ENCODE data around the gene TNIK.

Gene TNIK

DNA sequence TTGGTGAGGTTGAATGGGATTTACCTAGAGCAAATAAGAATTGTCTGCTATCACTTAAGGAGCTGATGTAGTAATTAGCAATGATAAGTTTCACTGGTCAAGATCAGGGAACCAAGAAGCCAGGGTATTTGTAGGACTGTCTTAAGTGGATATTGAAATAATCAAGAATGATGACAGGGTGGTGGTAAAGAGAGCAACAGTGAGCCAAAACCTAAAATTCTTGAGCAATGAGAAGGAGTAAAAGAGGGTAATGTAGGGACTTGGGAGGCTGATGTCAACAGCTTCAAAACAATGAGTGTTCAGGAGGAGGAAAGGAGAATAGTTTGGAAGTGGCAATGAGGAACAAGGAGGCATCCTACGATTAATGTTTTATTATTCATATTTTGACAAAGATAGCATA, 402.1 kb downstream of the TNIK start:
- Histone ChIP-seq H2AFZ (ENCODE audit: low read length) (no peak overlapping the region), H3K4me1 (ENCODE audit: insufficient read depth, low read length, poor library complexity, severe bottlenecking) (no peaks in the 10 kb centered on the region), H3K4me2 (ENCODE audit: low read depth, low read length, poor library complexity, severe bottlenecking) (no peak overlapping the region), H3K27me3 (ENCODE audit: insufficient read depth, low read length, poor library complexity, severe bottlenecking) (no peaks in the 10 kb centered on the region), H3K36me3 (ENCODE audit: insufficient read depth, low read length) (peaks cover 8% of the 10 kb centered on the region; the same call in 1 of the 2 replicates), H4K20me1 (ENCODE audit: insufficient read depth, low read length, poor library complexity, severe bottlenecking) (no peaks in the 10 kb centered on the region), H3K4me3 (ENCODE audit: low read length, poor library complexity, severe bottlenecking) (no peak overlapping the region), H3F3A (ENCODE audit: low read depth) (no peaks in the 10 kb centered on the region), H3K9ac (ENCODE audit: low read depth, low read length, poor library complexity, severe bottlenecking) (no peak overlapping the region), H3K9me3 (ENCODE audit: insufficient read depth, low read depth, low read length) (no peaks in the 10 kb centered on the region), H3K9me2 (replicated peaks; ENCODE audit: low read depth, low read length) (no peaks in the 10 kb centered on the region), H3K79me2 (ENCODE audit: insufficient read depth, low read length) (no peaks in the 10 kb centered on the region)
- TF ChIP-seq EZH2phosphoT487 (IDR thresholded peaks at IDR 0.05; ENCODE audit: borderline replicate concordance): no peak
- TF ChIP-seq, protein P1, sequence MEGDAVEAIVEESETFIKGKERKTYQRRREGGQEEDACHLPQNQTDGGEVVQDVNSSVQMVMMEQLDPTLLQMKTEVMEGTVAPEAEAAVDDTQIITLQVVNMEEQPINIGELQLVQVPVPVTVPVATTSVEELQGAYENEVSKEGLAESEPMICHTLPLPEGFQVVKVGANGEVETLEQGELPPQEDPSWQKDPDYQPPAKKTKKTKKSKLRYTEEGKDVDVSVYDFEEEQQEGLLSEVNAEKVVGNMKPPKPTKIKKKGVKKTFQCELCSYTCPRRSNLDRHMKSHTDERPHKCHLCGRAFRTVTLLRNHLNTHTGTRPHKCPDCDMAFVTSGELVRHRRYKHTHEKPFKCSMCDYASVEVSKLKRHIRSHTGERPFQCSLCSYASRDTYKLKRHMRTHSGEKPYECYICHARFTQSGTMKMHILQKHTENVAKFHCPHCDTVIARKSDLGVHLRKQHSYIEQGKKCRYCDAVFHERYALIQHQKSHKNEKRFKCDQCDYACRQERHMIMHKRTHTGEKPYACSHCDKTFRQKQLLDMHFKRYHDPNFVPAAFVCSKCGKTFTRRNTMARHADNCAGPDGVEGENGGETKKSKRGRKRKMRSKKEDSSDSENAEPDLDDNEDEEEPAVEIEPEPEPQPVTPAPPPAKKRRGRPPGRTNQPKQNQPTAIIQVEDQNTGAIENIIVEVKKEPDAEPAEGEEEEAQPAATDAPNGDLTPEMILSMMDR (conservative IDR thresholded peaks at IDR 0.05; ENCODE audit: low read length): no peak

DNA sequence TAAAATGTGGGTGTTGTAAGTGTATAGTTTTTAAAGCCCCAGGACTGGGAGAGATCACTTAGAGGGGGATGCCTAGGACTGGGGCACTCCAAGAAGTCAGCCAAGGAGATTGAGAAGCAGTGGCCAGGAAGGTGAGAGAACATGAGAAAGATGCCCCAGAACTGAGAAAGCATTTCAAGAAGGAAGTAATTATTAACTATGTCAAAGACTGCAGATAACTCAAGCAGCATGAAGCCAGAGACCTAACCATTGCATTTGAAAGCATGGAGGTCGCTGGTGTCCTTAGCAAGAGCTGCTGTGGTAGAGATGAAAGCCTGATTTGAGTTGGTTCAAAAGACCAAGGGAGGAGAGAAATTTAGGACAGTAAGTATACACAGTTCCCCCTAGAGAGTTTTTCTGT, 403.1 kb downstream of the TNIK start:
- no peak overlapping the region for H3K4me3 ChIP-seq (ENCODE audit: low read length, poor library complexity, severe bottlenecking)
- H3K4me1 ChIP-seq (ENCODE audit: insufficient read depth, low read length, poor library complexity, severe bottlenecking): no peaks in the 10 kb centered on the region
- TF ChIP-seq, protein P1 (conservative IDR thresholded peaks at IDR 0.05; ENCODE audit: low read length): no peak
- no peak for TF ChIP-seq EZH2phosphoT487 (IDR thresholded peaks at IDR 0.05; ENCODE audit: borderline replicate concordance)
- H3K36me3 ChIP-seq (ENCODE audit: insufficient read depth, low read length): no peaks in the 10 kb centered on the region
- H3K9ac ChIP-seq (ENCODE audit: low read depth, low read length, poor library complexity, severe bottlenecking): no peak overlapping the region
- no peaks in the 10 kb centered on the region for H3K9me3 ChIP-seq (ENCODE audit: insufficient read depth, low read depth, low read length)
- no peaks in the 10 kb centered on the region for H3K9me2 ChIP-seq (replicated peaks; ENCODE audit: low read depth, low read length)
- H3K27me3 ChIP-seq (ENCODE audit: insufficient read depth, low read length, poor library complexity, severe bottlenecking): no peaks in the 10 kb centered on the region
- H2AFZ ChIP-seq (ENCODE audit: low read length): no peak overlapping the region
- no peaks in the 10 kb centered on the region for H3K79me2 ChIP-seq (ENCODE audit: insufficient read depth, low read length)
- no peaks in the 10 kb centered on the region for H4K20me1 ChIP-seq (ENCODE audit: insufficient read depth, low read length, poor library complexity, severe bottlenecking)
- H3F3A ChIP-seq (ENCODE audit: low read depth): no peaks in the 10 kb centered on the region
- no peak overlapping the region for H3K4me2 ChIP-seq (ENCODE audit: low read depth, low read length, poor library complexity, severe bottlenecking)

DNA sequence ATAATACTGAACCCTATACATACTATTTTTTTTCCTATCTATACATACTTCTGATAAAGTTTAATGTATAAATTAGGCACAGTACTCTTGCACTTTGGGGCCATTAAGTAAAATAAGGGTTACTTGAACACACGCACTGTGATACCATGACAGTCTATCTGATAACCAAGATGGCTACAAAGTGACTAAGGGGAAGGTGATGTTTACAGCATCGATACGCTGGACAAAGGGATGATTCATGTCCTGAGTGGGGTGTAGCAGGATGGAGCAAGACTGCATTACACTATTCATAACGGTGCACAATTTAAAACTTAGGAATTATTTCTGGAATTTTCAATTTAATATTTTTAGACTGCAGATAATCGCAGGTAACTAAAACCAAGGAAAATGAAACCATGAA, 403.7 kb downstream of the TNIK start:
- TF ChIP-seq, protein P1 (conservative IDR thresholded peaks at IDR 0.05; ENCODE audit: low read length): no peak
- no peak for TF ChIP-seq EZH2phosphoT487 (IDR thresholded peaks at IDR 0.05; ENCODE audit: borderline replicate concordance)
- Histone ChIP-seq H3K9me3 (ENCODE audit: insufficient read depth, low read depth, low read length) (no peaks in the 10 kb centered on the region), H3K9ac (ENCODE audit: low read depth, low read length, poor library complexity, severe bottlenecking) (no peak overlapping the region), H3K79me2 (ENCODE audit: insufficient read depth, low read length) (no peaks in the 10 kb centered on the region), H3K9me2 (replicated peaks; ENCODE audit: low read depth, low read length) (no peaks in the 10 kb centered on the region), H3F3A (ENCODE audit: low read depth) (no peaks in the 10 kb centered on the region), H3K27me3 (ENCODE audit: insufficient read depth, low read length, poor library complexity, severe bottlenecking) (no peaks in the 10 kb centered on the region), H3K4me3 (ENCODE audit: low read length, poor library complexity, severe bottlenecking) (no peak overlapping the region), H2AFZ (ENCODE audit: low read length) (no peak overlapping the region), H4K20me1 (ENCODE audit: insufficient read depth, low read length, poor library complexity, severe bottlenecking) (no peaks in the 10 kb centered on the region), H3K4me1 (ENCODE audit: insufficient read depth, low read length, poor library complexity, severe bottlenecking) (no peaks in the 10 kb centered on the region), H3K4me2 (ENCODE audit: low read depth, low read length, poor library complexity, severe bottlenecking) (no peak overlapping the region), H3K36me3 (ENCODE audit: insufficient read depth, low read length) (no peaks in the 10 kb centered on the region)

Data from Loucy (cell line).